GM23248 (cell line): Measurements from ENCODE around the gene LMOD1.

Experiments
- EZH2 ChIP-seq: fragments of 200-600 bp; sonication (generic); IDR thresholded peaks from 2 replicates; pipeline ENCODE4 v1.6.1; 2018; ENCODE audit warnings: antibody characterized with exemption, mild to moderate bottlenecking; ENCODE audit not compliant: insufficient read depth, poor library complexity, severe bottlenecking
- EZH2phosphoT487 ChIP-seq: fragments of 200-600 bp; sonication (generic); IDR thresholded peaks from 2 replicates; pipeline ENCODE4 v1.6.1; 2018; ENCODE audit warnings: antibody characterized with exemption, moderate library complexity, mild to moderate bottlenecking, low read depth; ENCODE audit not compliant: insufficient read depth

GRCh38 chr1:201945863-201946223, 505 bp downstream of the LMOD1 start:
- no peak for TF ChIP-seq EZH2phosphoT487
- no peak for TF ChIP-seq EZH2
